Vagina (tissue), 2 donors: Measurements from ENCODE around the gene MACO1. TPM values are rescaled to one million over a fixed set of nuclear protein-coding genes. Genes with fewer than 3 reads are reported as not detected.
"Not testable (repeated sequence)": the region's sequence is repeated elsewhere in the genome, so short reads cannot be mapped to it uniquely, and the experiment has no call there.

Source experiments
- DNase-seq, 2 donors: peaks; one replicate each; pipeline ENCODE4 v3.0.0-alpha.2; 2017; ENCODE audit errors: extremely low spot score in 2 of 2
- H3K27ac ChIP-seq: fragments of 200-600 bp; sonication (generic); one replicate; pipeline ENCODE4 v1.5.1; 2019
- H3K27me3 ChIP-seq: fragments of 200-600 bp; sonication (generic); one replicate; pipeline ENCODE4 v1.5.1; 2019
- H3K36me3 ChIP-seq, 2 donors: fragments of 200-600 bp; sonication (generic); one replicate each; pipeline ENCODE4 v1.5.1; 2017 to 2019
- H3K4me1 ChIP-seq: fragments of 200-600 bp; sonication (generic); one replicate; pipeline ENCODE4 v1.5.1; 2019
- H3K4me3 ChIP-seq, 2 donors: fragments of 200-600 bp; sonication (generic); 1 replicate in 1 of 2; 2 replicates in 1 of 2; pipeline ENCODE4 v1.5.1; 2016 to 2019
- H3K9me3 ChIP-seq: fragments of 200-600 bp; sonication (generic); one replicate; pipeline ENCODE4 v1.5.1; 2019
- POLR2A ChIP-seq, 2 donors: fragments of 450-650 bp; IDR thresholded peaks; one replicate each; pipeline ENCODE4 v1.6.1; 2017; ENCODE audit warnings: antibody characterized with exemption in 2 of 2, mild to moderate bottlenecking in 2 of 2, moderate library complexity in 2 of 2
- POLR2AphosphoS5 ChIP-seq, 2 donors: sonication (generic); formaldehyde crosslinking; IDR thresholded peaks; one replicate each; pipeline ENCODE4 v1.9.0; 2017; ENCODE audit warnings: antibody characterized with exemption in 2 of 2, mild to moderate bottlenecking in 2 of 2, low read depth in 1 of 2; ENCODE audit not compliant: insufficient read depth in 1 of 2
- intact Hi-C: fragments of 100-400 bp; cut with DNase I; formaldehyde crosslinking; loops from one replicate; pipeline ENCODE4 v1.15.1; 2023
- total RNA-seq: library from RNA; depleted of rRNA; stranded (reverse); fragments of >200 nt; gene quantifications from one replicate; pipeline ENCODE4 v1.2.3, GENCODE V29; 2016
- TF ChIP-seq, protein P1 (sequence below), 3 experiments: fragments of 450-650 bp in 2 of 3; fragments of 200-600 bp in 1 of 3; sonication (generic) in 1 of 3; IDR thresholded peaks; one replicate each; pipeline ENCODE4 v1.5.1; 2017 to 2019; ENCODE audit warnings: antibody characterized with exemption in 3 of 3, mild to moderate bottlenecking in 2 of 3, moderate library complexity in 2 of 3

Gene MACO1
- total RNA-seq, 1 donor from 2014 or later: 13.8 TPM

DNA sequence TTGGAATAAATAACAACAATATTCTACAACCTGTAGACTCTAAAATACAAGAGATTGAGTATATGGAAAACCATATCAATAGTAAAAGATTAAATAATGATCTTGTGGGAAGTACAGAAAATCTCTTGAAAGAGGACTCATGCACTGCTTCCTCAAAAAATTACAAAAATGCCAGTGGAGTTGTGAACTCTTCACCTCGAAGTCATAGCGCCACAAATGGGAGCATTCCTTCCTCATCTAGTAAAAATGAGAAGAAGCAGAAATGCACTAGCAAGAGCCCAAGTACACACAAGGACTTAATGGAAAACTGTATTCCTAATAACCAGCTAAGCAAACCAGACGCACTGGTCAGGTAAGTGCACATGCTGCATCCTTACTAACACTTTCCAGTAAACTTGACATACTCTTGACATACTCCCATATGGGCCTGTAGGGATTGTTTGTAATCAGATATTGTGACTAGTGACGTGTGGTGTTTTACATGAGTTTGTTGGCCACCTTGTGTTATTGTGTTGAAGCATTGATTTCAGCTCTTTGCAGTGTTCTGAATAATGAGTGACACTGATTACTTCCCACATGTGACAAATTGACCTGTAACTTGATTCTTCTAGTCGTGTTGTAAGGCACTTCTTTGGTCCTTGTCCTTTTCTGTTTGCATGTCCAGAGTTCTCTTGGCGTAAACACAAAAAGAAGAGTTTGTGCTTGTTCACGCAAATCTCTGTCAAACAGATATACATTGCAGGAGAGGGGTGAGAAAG is 28.0 kb downstream of the MACO1 start:
- Histone ChIP-seq H3K9me3 (no peaks in the 10 kb centered on the region), H3K27ac (no peak overlapping the region), H3K36me3 (peaks cover 0 to 29% of the 10 kb centered on the region in 2 donors), H3K4me3 (no peak overlapping the region), H3K4me1 (peaks cover 21% of the 10 kb centered on the region), H3K27me3 (no peaks in the 10 kb centered on the region)
- intact Hi-C loops: no loop called here
- TF ChIP-seq, protein P1, sequence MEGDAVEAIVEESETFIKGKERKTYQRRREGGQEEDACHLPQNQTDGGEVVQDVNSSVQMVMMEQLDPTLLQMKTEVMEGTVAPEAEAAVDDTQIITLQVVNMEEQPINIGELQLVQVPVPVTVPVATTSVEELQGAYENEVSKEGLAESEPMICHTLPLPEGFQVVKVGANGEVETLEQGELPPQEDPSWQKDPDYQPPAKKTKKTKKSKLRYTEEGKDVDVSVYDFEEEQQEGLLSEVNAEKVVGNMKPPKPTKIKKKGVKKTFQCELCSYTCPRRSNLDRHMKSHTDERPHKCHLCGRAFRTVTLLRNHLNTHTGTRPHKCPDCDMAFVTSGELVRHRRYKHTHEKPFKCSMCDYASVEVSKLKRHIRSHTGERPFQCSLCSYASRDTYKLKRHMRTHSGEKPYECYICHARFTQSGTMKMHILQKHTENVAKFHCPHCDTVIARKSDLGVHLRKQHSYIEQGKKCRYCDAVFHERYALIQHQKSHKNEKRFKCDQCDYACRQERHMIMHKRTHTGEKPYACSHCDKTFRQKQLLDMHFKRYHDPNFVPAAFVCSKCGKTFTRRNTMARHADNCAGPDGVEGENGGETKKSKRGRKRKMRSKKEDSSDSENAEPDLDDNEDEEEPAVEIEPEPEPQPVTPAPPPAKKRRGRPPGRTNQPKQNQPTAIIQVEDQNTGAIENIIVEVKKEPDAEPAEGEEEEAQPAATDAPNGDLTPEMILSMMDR (IDR thresholded peaks at IDR 0.05): no peak
- TF ChIP-seq POLR2A (IDR thresholded peaks at IDR 0.05) (no peak), POLR2AphosphoS5 (IDR thresholded peaks at IDR 0.05; ENCODE audit: insufficient read depth in 1 of 2, low read depth in 1 of 2) (no peak)
- no peak for DNase-seq

DNA sequence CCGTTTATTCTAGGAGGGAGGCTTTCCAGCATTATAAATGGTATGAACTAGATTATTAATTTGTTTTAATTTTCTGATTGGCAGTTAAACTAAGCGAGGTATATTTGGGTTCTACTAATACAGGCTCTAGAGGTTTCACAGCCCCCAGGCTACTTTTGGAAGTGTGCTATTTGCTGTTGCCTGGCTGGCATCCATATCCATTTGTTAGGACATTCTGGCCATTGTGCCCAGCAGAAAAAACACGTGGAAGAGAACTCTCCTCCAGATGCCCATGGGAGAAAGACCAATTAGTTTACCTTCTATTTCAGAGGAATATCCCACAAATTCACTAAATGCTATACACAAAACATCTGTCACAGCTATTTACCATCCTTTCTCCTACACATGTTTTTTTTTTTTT is 29.3 kb downstream of the MACO1 start:
- intact Hi-C loops: no loop called here
- TF ChIP-seq, protein P1 (IDR thresholded peaks at IDR 0.05): no peak
- TF ChIP-seq POLR2A (IDR thresholded peaks at IDR 0.05): no peak
- peaks cover 0 to 29% of the 10 kb centered on the region in 2 donors for H3K36me3 ChIP-seq

DNA sequence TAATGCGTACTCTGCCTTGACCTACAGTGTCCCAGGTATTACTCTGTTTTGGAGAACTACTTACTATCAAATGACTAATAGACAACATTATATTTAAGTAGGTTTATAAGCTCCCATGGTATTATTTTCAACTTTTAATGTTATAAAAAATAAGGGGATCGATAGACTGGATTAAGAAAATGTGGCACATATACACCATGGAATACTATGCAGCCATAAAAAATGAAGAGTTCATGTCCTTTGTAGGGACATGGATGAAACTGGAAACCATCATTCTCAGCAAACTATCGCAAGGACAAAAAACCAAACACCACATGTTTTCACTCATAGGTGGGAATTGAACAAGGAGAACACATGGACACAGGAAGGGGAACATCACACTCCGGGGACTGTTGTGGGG is 30.1 kb downstream of the MACO1 start:
- H3K9me3 ChIP-seq, H3K27me3 ChIP-seq, H3K4me3 ChIP-seq, H3K27ac ChIP-seq, intact Hi-C loops, DNase-seq: not testable (repeated sequence)
- H3K4me1 ChIP-seq: peaks cover 24% of the 10 kb centered on the region
- peaks cover 0 to 35% of the 10 kb centered on the region in 2 donors for H3K36me3 ChIP-seq

More for the DNA sequence above, 29.3 kb downstream of the MACO1 start:
- no peak overlapping the region for H3K27ac ChIP-seq
- peaks cover 24% of the 10 kb centered on the region for H3K4me1 ChIP-seq
- H3K9me3 ChIP-seq: no peaks in the 10 kb centered on the region
- no peak overlapping the region for H3K4me3 ChIP-seq
- no peaks in the 10 kb centered on the region for H3K27me3 ChIP-seq
- no peak for DNase-seq

DNA sequence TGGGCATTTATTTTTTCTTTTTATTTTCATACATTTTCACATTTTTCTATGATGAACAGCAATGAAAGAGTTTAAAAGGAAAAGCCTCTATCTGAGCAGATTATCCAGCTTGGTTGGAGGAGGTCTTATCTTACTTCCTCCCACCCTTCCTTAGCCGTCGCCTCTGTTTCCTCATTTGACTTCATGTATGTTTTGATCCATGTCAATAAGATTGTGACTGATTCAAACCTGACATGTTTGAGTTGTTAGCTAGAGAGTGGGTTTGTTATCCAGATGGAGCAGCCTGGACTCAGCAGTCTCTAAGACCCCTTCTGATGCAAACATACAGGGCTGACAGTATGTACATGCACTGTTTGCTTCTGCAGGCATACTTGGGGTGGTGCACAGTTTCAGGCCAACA is 31.2 kb downstream of the MACO1 start:
- TF ChIP-seq POLR2A (IDR thresholded peaks at IDR 0.05) (no peak), POLR2AphosphoS5 (IDR thresholded peaks at IDR 0.05; ENCODE audit: insufficient read depth in 1 of 2, low read depth in 1 of 2) (no peak)
- TF ChIP-seq, protein P1 (IDR thresholded peaks at IDR 0.05): no peak
- intact Hi-C loops: no loop called here
- Histone ChIP-seq H3K36me3 (peaks cover 0 to 30% of the 10 kb centered on the region in 2 donors), H3K4me3 (no peak overlapping the region), H3K4me1 (peaks cover 29% of the 10 kb centered on the region), H3K9me3 (no peaks in the 10 kb centered on the region), H3K27ac (no peak overlapping the region), H3K27me3 (no peaks in the 10 kb centered on the region)
- DNase-seq: no peak

DNA sequence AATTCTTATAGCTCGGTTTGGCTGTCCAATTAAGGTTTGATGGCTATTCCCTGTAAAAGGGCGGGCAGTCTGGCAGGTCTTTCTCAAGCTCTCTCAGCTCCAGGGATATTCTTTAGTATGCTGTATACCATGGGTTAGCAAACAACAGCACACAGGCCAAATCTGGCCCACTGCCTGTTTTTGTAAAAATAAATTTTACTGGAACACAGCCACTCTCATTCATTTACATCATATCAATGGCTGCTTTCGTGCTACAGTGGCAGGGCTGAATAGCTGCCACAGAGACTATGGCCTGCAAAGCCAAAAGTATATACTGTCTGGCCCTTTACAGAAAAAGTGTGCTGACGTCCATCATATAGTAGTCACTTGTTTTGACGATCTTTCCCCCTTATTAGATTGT is 32.0 kb downstream of the MACO1 start:
- Histone ChIP-seq H3K27ac (no peak overlapping the region), H3K36me3 (peaks cover 0 to 29% of the 10 kb centered on the region in 2 donors), H3K27me3 (no peaks in the 10 kb centered on the region), H3K9me3 (no peaks in the 10 kb centered on the region), H3K4me1 (peaks cover 34% of the 10 kb centered on the region), H3K4me3 (no peak overlapping the region)
- TF ChIP-seq, protein P1 (IDR thresholded peaks at IDR 0.05): no peak
- TF ChIP-seq POLR2AphosphoS5 (IDR thresholded peaks at IDR 0.05; ENCODE audit: insufficient read depth in 1 of 2, low read depth in 1 of 2) (no peak), POLR2A (IDR thresholded peaks at IDR 0.05) (no peak)
- DNase-seq: no peak
- intact Hi-C loops: no loop called here
